HEK293T (cell line): ENCODE measurements around the gene ZNF765.

ENCODE experiments used
- ARNT ChIP-seq: fragments of 450-650 bp; IDR thresholded peaks from 2 replicates; pipeline ENCODE4 v1.6.1; 2017; ENCODE audit warnings: mild to moderate bottlenecking
- BHLHE40 ChIP-seq: fragments of 450-650 bp; IDR thresholded peaks from 2 replicates; pipeline ENCODE4 v1.6.1; 2016; ENCODE audit warnings: mild to moderate bottlenecking, moderate library complexity, borderline replicate concordance
- FOXM1 ChIP-seq: fragments of 450-650 bp; IDR thresholded peaks from 2 replicates; pipeline ENCODE4 v1.6.1; 2017; ENCODE audit warnings: mild to moderate bottlenecking, borderline replicate concordance
- HDGF ChIP-seq: fragments of 450-650 bp; IDR thresholded peaks from 2 replicates; pipeline ENCODE4 v1.6.1; 2017; ENCODE audit warnings: antibody characterized with exemption, borderline replicate concordance
- L3MBTL2 ChIP-seq: fragments of 450-650 bp; conservative IDR thresholded peaks from 2 replicates; pipeline ENCODE4 v1.6.1; 2016; ENCODE audit warnings: mild to moderate bottlenecking
- NFRKB ChIP-seq: fragments of 450-650 bp; IDR thresholded peaks from 2 replicates; pipeline ENCODE4 v1.6.1; 2016; ENCODE audit warnings: mild to moderate bottlenecking, moderate library complexity
- PKNOX1 ChIP-seq: fragments of 450-650 bp; IDR thresholded peaks from 2 replicates; pipeline ENCODE4 v1.6.1; 2016
- SP1 ChIP-seq: fragments of 450-650 bp; IDR thresholded peaks from 2 replicates; pipeline ENCODE4 v1.6.1; 2017
- SUZ12 ChIP-seq: fragments of 450-650 bp; IDR thresholded peaks from 2 replicates; pipeline ENCODE4 v1.6.1; 2016; ENCODE audit warnings: mild to moderate bottlenecking
- TARDBP ChIP-seq: fragments of 450-650 bp; IDR thresholded peaks from 2 replicates; pipeline ENCODE4 v1.6.1; 2016
- ZNF384 ChIP-seq: fragments of 450-650 bp; IDR thresholded peaks from 2 replicates; pipeline ENCODE4 v1.6.1; 2016

- no peak for TF ChIP-seq PKNOX1
- TF ChIP-seq HDGF, result no peak
- TF ChIP-seq SP1, result no peak
- no peak for TF ChIP-seq SUZ12
- no peak for TF ChIP-seq ZNF384
- no peak for TF ChIP-seq TARDBP
- TF ChIP-seq BHLHE40, result no peak
- no peak for TF ChIP-seq NFRKB
- TF ChIP-seq FOXM1, result no peak
- no peak for TF ChIP-seq ARNT
- 0 out of 2 replicates have a peak, but pooled peaks have one; percentile 38 for TF ChIP-seq L3MBTL2
These were observed 37.2 kb downstream of the ZNF765 start for GRCh38 chr19:53432088-53432661.
